GM12891 (cell line): ENCODE results near the gene PODN.

Experiments used
- PAX5 ChIP-seq: IDR thresholded peaks from 2 replicates; pipeline ENCODE4 v1.6.1; 2011; ENCODE audit warnings: low read length, moderate library complexity, mild to moderate bottlenecking; ENCODE audit not compliant: insufficient read depth, severe bottlenecking
- POLR2A ChIP-seq: IDR thresholded peaks from 2 replicates; pipeline ENCODE4 v1.6.1; 2011; ENCODE audit warnings: low read depth, low read length, control low read depth
- POLR2AphosphoS5 ChIP-seq: IDR thresholded peaks from 2 replicates; pipeline ENCODE4 v1.6.1; 2011; ENCODE audit warnings: low read depth, low read length, control low read depth
- POU2F2 ChIP-seq: IDR thresholded peaks from 2 replicates; pipeline ENCODE4 v1.6.1; 2011; ENCODE audit warnings: low read depth, mild to moderate bottlenecking, control low read depth, low read length, moderate library complexity
- SPI1 ChIP-seq: IDR thresholded peaks from 2 replicates; pipeline ENCODE4 v1.6.1; 2011; ENCODE audit warnings: low read depth, low read length, control low read depth
- TAF1 ChIP-seq: IDR thresholded peaks from 2 replicates; pipeline ENCODE4 v1.6.1; 2011; ENCODE audit warnings: low read depth, low read length, control low read depth

GRCh38 chr1:53070621-53071020 is 8.6 kb downstream of the PODN start:
- TF ChIP-seq POLR2AphosphoS5 (no peak), POLR2A (no peak), TAF1 (no peak), POU2F2 (no peak), SPI1 (no peak), PAX5 (no peak)
